Neural cell (in vitro differentiated cells): ENCODE results near the gene IGSF9B. TPM values are rescaled to one million over a fixed set of nuclear protein-coding genes. Genes with fewer than 3 reads are reported as not detected.

Experiments
- H2AFZ ChIP-seq: fragments of 200-600, 300-800 bp; sonication (generic), shearing (Covaris generic); 2 replicates; pipeline ENCODE4 v1.6.0; 2014; ENCODE audit warnings: low read depth, mild to moderate bottlenecking, antibody characterized with exemption, low read length, moderate library complexity
- H3F3A ChIP-seq: fragments of 200-600 bp; shearing (Covaris generic); 2 replicates; pipeline ENCODE4 v1.6.1; 2016; ENCODE audit warnings: mild to moderate bottlenecking, moderate library complexity, mixed read lengths, antibody characterized with exemption, low read length; ENCODE audit not compliant: insufficient read depth, poor library complexity, severe bottlenecking
- H3K27ac ChIP-seq: fragments of 200-600, 300-800 bp; sonication (generic), shearing (Covaris generic); 2 replicates; pipeline ENCODE4 v1.5.1; 2014; ENCODE audit warnings: mild to moderate bottlenecking, low read length, moderate library complexity
- H3K27me3 ChIP-seq: fragments of 300-800, 200-600 bp; sonication (generic), shearing (Covaris generic); 2 replicates; pipeline ENCODE4 v1.6.0; 2014; ENCODE audit warnings: mild to moderate bottlenecking, low read depth, low read length, moderate library complexity; ENCODE audit not compliant: insufficient read depth
- H3K36me3 ChIP-seq: fragments of 300-800, 200-600 bp; sonication (generic), shearing (Covaris generic); 2 replicates; pipeline ENCODE4 v1.5.1; 2014; ENCODE audit warnings: mild to moderate bottlenecking, antibody characterized with exemption, low read length, moderate library complexity; ENCODE audit not compliant: insufficient read depth
- H3K4me2 ChIP-seq: fragments of 300-800, 200-600 bp; sonication (generic), shearing (Covaris generic); 2 replicates; pipeline ENCODE4 v1.6.0; 2014; ENCODE audit warnings: mild to moderate bottlenecking, low read length
- H3K4me3 ChIP-seq: fragments of 300-800, 200-600 bp; sonication (generic), shearing (Covaris generic); 2 replicates; pipeline ENCODE4 v1.5.1; 2014; ENCODE audit warnings: mild to moderate bottlenecking, low read length, moderate library complexity
- H3K79me2 ChIP-seq: fragments of 200-600 bp; shearing (Covaris generic); replicated peaks from 2 replicates; pipeline ENCODE4 v1.6.0; 2014; ENCODE audit warnings: mild to moderate bottlenecking, low read length, moderate library complexity; ENCODE audit not compliant: insufficient read depth
- H3K9ac ChIP-seq: fragments of 300-800, 200-600 bp; sonication (generic), shearing (Covaris generic); 2 replicates; pipeline ENCODE4 v1.6.1; 2016; ENCODE audit warnings: mild to moderate bottlenecking, low read length, mixed read lengths
- H3K9me2 ChIP-seq: fragments of 200-600 bp; shearing (Covaris generic); 2 replicates; pipeline ENCODE4 v1.6.1; 2016; ENCODE audit warnings: mild to moderate bottlenecking, low read length, mixed read lengths; ENCODE audit not compliant: insufficient read depth
- H3K9me3 ChIP-seq: fragments of 200-600, 300-800 bp; sonication (generic), shearing (Covaris generic); 2 replicates; pipeline ENCODE4 v1.6.1; 2016; ENCODE audit warnings: mild to moderate bottlenecking, mixed run types, low read length, moderate library complexity, mixed read lengths
- H4K20me1 ChIP-seq: fragments of 200-600 bp; shearing (Covaris generic); 2 replicates; pipeline ENCODE4 v1.6.1; 2016; ENCODE audit warnings: mild to moderate bottlenecking, mixed run types; ENCODE audit not compliant: insufficient read depth
- CTCF ChIP-seq: fragments of 450-650 bp; IDR thresholded peaks from 2 replicates; pipeline ENCODE4 v1.5.1; 2014; ENCODE audit warnings: antibody characterized with exemption, mild to moderate bottlenecking, moderate library complexity; ENCODE audit not compliant: poor library complexity, severe bottlenecking
- EP300 ChIP-seq: fragments of 450-650 bp; conservative IDR thresholded peaks from 2 replicates; pipeline ENCODE4 v1.6.1; 2014; ENCODE audit warnings: antibody characterized with exemption, mild to moderate bottlenecking, moderate library complexity; ENCODE audit not compliant: poor library complexity, severe bottlenecking
- EZH2 ChIP-seq: fragments of 200-600, 300-800 bp; shearing (Covaris generic), sonication (generic); IDR thresholded peaks from 2 replicates; pipeline ENCODE4 v1.6.1; 2014; ENCODE audit warnings: antibody characterized with exemption, low read length, borderline replicate concordance, mild to moderate bottlenecking; ENCODE audit not compliant: insufficient read depth, poor library complexity, severe bottlenecking
- MXI1 ChIP-seq: fragments of 450-650 bp; conservative IDR thresholded peaks from 2 replicates; pipeline ENCODE4 v1.6.1; 2014; ENCODE audit warnings: antibody characterized with exemption, mild to moderate bottlenecking; ENCODE audit not compliant: poor library complexity, severe bottlenecking
- POLR2AphosphoS5 ChIP-seq: IDR thresholded peaks from 2 replicates; pipeline ENCODE4 v1.6.1; 2012
- RAD21 ChIP-seq: fragments of 450-650 bp; conservative IDR thresholded peaks from 2 replicates; pipeline ENCODE4 v1.6.1; 2014; ENCODE audit warnings: antibody characterized with exemption, mild to moderate bottlenecking, moderate library complexity
- REST ChIP-seq: IDR thresholded peaks from 2 replicates; pipeline ENCODE4 v1.6.1; 2012; ENCODE audit warnings: borderline replicate concordance
- SMC3 ChIP-seq: fragments of 450-650 bp; conservative IDR thresholded peaks from 2 replicates; pipeline ENCODE4 v1.6.1; 2014; ENCODE audit warnings: antibody characterized with exemption, mild to moderate bottlenecking, moderate library complexity; ENCODE audit not compliant: poor library complexity
- TAF1 ChIP-seq: IDR thresholded peaks from 2 replicates; pipeline ENCODE4 v1.6.1; 2012; ENCODE audit warnings: low read depth
- polyA plus RNA-seq: library from polyadenylated mRNA; depleted of rRNA; stranded (reverse); fragments of >200 nt; gene quantifications from 2 replicates; pipeline ENCODE4 v1.2.3, GENCODE V29; 2014

Gene IGSF9B
- polyA plus RNA-seq, 1 donor from 2014 or later = 2.3 TPM

GRCh38 chr11:133904818-133905515 lies 51.8 kb downstream of the IGSF9B start:
- H3K4me3 ChIP-seq = no peak overlapping the region
- H2AFZ ChIP-seq = no peak overlapping the region
- H3K27me3 ChIP-seq = no peaks in the 10 kb centered on the region
- TF ChIP-seq EP300 (no peak), REST (no peak), SMC3 (no peak), CTCF (no peak), MXI1 (no peak), POLR2AphosphoS5 (no peak), TAF1 (no peak), EZH2 (no peak)
- H3K27ac ChIP-seq = no peak overlapping the region
- H3F3A ChIP-seq = no peaks in the 10 kb centered on the region
- peaks cover 7% of the 10 kb centered on the region for H3K36me3 ChIP-seq
- no peaks in the 10 kb centered on the region for H4K20me1 ChIP-seq
- no peaks in the 10 kb centered on the region for H3K9me2 ChIP-seq
- no peaks in the 10 kb centered on the region for H3K9me3 ChIP-seq
- no peak overlapping the region for H3K9ac ChIP-seq
- no peak overlapping the region for H3K4me2 ChIP-seq
- H3K79me2 ChIP-seq = no peaks in the 10 kb centered on the region

GRCh38 chr11:133903875-133904817 lies 52.6 kb downstream of the IGSF9B start:
- no peaks in the 10 kb centered on the region for H4K20me1 ChIP-seq
- no peaks in the 10 kb centered on the region for H3K9me2 ChIP-seq
- H2AFZ ChIP-seq = no peak overlapping the region
- no peaks in the 10 kb centered on the region for H3K79me2 ChIP-seq
- H3K9ac ChIP-seq = no peak overlapping the region
- no peak overlapping the region for H3K4me3 ChIP-seq
- H3K36me3 ChIP-seq = peaks cover 7% of the 10 kb centered on the region
- TF ChIP-seq MXI1 = no peak
- no peak for TF ChIP-seq SMC3
- TF ChIP-seq CTCF = no peak
- no peak for TF ChIP-seq RAD21
- no peak for TF ChIP-seq TAF1
- TF ChIP-seq POLR2AphosphoS5 = no peak
- TF ChIP-seq EZH2 = no peak
- no peak for TF ChIP-seq REST
- TF ChIP-seq EP300 = no peak
- H3K27ac ChIP-seq = no peak overlapping the region
- H3K9me3 ChIP-seq = no peaks in the 10 kb centered on the region
- no peaks in the 10 kb centered on the region for H3F3A ChIP-seq
- H3K27me3 ChIP-seq = no peaks in the 10 kb centered on the region
- H3K4me2 ChIP-seq = no peak overlapping the region
